Stimulated activated CD8-positive, alpha-beta memory T cell treated with anti-CD3 and anti-CD28 coated beads, Interleukin-4, amount 100 ng/mL, for 4 hours (primary cell): ENCODE data around the gene ZNF570.

Experiments
- DNase-seq, 2 donors: peaks; one replicate each; pipeline ENCODE4 v3.0.0-alpha.2; 2020; ENCODE audit warnings: low read depth in 2 of 2, low spot score in 1 of 2

The ZNF570 gene

DNA sequence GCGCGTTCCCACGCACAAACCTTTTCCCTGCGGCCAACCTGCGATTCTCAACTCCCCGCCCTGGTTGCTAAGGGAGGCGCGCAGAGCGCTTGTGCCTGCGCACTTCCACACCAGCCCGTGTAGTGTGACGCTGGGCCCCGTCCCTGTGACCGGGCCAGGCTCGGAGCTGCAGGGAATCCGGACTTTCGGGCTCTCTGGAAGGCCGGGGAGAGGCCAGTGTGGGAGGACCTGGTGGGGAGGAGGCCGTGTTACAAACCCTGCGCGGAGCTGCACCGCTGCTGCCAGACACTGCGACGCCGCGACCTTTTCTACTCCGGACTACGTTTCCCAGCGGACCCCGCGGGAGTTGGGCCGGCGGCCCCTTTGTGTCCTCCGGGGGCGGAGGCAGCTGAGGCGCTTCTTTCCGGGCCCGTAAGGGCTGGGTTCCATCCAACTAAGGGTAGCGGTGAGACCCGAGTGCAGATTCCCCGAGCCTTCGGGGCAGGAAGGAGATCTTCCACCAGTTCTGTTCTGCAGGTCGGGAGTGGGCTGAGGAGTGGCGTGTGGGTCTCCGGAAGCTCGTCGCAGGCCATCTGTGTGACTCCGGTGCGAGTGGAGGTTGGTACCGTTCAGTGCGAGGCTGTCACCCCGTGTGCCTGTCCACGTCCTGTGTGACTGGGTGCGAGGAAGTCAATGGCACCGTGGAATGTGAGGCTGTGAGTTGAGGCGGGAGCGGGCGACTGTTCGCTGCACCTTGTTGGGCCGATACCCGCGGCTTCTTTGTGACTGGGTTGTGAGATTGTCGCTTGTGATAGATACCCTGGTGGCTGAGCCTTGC lies at the start of gene ZNF570:
ZNF570 (plus strand) TSS at position 396 of the 817 bp plus-strand sequence. CDS start 999 bp downstream, outside the sequence.
- DNase-seq: peak; percentile 67 to 77

DNA sequence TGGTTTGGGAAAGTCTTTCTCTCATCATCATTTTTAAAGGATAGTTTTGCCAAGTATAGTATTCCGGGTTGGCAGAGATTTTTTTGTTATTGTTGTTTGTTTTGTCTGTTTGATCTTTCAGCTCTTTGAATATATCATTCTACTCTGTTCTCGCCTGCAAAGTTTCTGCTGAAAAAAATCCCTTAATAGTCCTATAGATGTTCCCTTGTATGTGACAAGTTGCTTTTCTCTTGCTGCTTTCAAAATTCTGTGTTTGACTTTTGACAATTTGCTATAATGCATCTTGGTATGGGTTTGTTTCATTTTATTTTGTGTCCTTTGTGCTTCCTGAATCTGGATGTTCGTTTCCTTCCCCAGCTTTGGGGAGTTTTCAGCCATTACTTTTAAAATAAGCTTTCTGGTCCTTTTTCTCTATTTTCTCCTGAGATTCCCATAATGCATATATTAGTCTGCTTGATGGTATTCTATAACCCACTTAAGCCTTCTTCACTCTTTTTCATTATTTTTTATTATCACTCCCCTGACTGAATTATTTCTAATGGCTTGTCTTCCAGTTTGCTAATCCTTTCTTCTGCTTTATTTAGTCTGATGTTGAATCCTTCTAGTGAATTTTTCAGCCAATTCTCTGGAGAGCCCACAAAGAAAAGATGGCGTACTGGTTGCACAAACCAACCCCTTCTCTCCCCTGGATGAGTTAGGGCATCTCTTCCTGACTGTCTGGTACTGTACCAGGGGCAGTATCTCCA lies 16.5 kb upstream of the ZNF570 start:
- DNase-seq: no peak

DNA sequence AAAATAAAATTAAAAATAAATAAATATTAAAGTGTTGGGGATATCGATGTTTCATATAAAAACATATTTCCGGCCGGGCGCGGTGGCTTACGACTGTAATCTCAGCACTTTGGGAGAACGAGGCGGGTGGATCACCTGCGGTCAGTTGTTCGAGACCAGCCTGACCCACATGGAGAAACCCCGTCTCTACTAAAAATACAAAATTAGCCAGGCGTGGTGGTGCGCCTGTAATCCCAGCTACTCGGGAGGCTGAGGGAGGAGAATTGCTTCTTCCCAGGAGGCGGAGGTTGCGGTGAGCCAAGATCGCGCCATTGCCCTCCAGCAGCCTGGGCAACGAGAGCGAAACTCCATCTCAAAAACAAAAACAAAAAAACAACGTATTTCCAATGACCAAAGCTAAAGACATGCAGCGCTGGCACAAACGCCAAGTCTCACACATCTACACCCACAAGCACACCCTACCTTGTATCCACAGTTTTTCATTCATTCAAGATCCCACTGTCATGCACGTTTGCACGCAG lies 2.8 kb upstream of the ZNF570 start:
- DNase-seq: no peak

DNA sequence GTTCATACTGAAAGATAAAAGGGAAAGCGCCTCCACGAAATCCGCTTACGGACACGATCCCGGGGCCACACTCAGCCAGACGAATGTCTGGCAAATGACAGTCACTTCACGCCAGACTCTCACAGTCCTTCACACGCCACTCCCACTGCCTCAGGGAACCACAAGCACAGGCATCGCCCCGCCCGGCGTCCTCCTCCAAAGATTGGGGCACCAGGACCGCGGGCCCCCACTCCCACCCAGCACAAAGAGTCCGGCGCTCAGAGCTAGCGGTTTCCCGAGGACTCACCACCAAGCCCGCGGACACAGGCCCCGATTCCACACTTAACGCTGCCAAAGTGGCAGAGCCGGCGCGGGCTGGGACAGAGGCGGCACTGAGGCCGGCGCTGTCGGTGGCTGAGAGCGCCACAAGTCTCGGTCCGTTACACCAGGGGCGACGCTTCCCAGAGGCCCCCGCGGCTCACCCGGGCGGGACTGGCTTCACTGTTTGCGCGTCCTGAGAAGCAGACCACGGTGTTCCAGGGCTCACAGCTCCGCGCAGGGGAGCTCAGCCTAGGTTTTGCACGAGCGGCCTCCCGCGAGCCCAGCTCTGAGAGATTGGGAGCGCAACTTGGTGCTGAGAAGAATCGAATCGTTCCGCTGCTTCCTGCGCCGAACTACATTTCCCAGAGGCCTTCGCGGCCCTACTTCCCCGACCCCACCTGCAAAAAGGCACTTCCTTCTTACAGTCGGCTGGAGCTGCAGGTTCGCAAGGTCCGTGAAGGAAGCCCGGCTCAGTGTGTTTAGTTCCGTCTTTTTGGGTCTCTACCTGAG lies 2.2 kb upstream of the ZNF570 start, which contains the start of gene ZNF569:
ZNF569 (minus strand) TSS at position 647 of the 810 bp plus-strand sequence. CDS start 22,523 bp downstream, outside the sequence.
- DNase-seq: peak; percentile 72 to 76

DNA sequence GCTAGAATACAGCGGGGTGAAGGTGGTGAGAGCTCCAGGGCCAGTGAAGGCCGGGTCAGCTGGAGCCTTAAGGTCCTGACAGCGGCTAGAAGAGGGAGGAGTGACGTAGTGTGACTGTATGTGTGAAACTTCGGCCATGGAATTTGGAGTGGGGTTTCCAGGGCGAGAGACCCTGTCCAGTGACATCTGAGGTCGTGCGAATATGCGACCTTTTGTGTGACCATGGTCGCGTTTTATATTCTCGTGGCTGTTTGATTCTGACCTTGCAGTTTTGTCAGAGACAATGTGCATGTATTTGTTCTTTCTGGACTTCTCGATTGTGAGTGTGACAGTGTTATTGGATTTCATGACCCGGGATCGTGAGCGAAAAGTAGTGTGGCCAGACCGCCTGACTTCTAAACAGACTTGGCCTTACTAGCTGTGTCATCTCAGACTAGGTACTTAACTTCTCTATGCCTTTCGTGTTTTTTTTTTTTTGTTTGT lies 1.5 kb upstream of the ZNF570 start:
- no peak for DNase-seq

DNA sequence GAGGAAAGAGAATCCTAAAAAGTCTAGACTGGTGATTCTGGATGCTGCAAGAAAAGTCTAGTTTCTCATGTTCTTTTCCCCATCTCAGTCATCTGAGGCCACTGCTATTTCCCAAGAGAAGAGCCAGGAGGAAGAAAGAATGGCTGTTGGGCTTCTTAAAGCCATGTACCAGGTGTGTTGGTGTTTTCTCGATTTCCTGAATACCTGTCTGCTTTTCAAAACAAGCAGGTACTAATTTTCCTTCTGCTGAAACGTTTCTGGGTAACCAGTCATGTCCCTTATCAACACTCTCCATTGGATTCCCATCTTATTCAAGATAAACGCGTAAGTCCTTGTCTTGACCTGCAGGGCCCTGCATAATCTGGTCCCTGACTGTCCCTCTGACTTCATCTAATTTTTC lies 1.1 kb downstream of the ZNF570 start:
- no peak for DNase-seq

DNA sequence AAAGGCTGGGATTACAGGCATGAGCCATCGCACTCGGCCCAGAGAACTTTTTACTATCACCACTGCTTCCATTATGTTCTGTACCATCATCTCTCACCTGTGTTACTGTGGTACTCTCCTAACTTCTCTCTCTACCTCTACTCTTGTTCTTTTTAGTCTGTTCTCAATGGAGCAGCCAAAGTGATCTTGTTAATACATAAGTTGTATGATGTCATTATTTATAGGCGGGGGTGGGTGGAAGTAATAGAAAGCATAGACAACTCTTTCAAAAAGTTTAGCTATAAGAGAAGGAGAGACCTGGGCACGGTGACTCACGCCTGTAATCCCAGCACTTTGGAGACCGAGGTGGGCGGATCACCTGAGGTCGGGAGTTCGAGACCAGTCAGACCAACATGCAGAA lies 3.0 kb downstream of the ZNF570 start:
- no peak for DNase-seq

DNA sequence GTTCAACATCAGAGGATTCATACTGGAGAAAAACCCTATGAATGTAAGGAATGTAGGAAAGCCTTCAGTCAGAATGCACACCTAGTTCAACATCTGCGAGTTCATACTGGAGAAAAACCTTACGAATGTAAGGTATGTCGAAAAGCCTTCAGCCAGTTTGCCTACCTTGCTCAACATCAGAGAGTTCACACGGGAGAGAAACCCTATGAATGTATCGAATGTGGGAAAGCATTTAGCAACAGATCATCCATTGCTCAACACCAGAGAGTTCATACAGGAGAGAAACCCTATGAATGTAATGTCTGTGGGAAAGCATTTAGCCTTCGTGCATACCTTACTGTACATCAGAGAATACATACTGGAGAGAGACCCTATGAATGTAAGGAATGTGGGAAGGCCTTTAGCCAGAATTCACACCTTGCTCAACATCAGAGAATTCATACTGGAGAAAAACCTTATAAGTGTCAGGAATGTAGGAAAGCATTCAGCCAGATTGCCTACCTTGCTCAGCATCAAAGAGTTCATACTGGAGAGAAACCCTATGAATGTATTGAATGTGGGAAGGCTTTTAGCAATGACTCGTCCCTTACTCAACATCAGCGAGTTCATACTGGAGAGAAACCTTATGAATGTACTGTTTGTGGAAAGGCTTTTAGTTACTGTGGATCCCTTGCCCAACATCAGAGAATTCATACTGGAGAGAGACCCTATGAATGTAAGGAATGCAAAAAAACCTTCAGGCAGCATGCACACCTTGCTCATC lies 15.4 kb downstream of the ZNF570 start:
- DNase-seq: no peak

DNA sequence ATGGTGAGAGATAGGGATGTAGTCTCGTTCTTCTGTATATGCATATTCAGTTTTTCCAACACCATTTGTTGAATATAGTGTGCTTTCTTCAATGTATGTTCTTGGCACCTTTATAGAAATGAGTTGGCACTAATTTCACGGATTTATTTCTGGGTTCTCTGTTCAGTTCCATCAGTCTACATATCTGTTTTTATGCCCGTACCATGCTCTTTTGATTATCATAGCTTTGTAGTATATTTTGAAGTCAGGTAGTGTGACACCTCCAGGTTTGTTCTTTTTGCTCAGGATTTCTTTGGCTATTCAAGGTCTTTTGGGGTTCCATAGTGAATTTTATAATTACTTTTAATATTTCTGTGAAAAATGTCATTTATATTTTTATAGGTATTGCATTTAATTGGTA lies 23.1 kb downstream of the ZNF570 start:
- DNase-seq: no peak

DNA sequence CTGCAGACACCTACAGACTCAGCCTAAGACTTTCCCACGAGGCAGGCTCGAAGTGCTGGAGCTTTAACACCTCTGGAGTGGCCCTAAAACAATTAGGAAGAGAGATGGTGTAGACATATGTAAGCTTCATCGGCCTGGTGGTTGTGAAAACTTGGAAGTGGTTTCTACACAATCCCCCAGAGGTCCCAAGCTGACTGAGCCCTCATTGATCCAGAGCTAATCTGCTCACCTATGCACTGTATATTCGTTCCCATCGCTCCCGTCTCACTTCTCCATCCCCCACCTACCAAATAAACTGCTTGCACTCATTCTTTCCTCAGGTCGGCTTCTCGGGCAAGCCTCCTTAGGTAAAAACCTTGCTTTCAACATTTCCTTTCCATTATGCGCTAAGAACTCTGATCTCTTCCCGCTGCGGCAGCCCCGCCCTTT lies 36.8 kb downstream of the ZNF570 start:
- DNase-seq: peak in 1 of 2 donors; percentile 64

DNA sequence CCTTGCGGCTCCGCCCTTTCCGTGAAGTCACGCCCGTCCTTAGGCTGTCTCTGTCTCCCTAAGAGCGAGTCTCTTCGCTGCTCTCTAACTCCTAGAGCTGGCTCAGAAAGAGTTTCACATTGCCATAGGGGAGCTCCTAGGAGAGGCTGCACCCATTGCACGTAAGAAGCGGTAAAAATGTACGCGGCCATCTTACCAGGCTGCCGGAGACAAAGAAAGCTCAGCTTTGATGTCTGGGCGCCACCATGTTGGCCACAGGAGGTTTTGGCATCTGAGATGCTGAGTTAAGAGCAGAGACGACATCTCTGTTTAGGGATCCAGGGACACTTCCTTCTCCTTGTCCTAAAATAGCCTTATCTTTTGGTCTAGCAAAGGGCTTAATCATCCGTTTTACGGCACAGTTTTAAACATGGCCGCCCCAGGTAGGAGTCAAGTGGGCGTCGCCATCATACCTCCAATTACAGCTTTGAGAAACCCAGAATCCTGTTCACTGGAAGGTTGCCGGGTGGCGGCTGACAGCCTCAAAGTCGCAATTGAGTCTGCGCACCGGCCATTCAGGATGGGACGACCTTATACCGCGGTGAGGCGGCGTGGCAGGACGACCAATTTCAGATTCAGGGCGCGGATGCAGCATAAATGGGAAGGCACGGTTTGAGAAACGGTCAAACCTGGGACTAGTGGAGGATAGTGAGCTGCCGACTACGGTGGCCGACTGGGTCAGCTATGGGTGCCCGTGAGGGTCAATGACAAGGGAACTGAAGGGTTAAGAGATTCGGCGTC lies 37.4 kb downstream of the ZNF570 start, which contains the start of gene ZNF793:
ZNF793 (plus strand) TSS at position 553 of the 780 bp plus-strand sequence. CDS start 16,501 bp downstream, outside the sequence.
- peak; percentile 51 to 54 for DNase-seq

DNA sequence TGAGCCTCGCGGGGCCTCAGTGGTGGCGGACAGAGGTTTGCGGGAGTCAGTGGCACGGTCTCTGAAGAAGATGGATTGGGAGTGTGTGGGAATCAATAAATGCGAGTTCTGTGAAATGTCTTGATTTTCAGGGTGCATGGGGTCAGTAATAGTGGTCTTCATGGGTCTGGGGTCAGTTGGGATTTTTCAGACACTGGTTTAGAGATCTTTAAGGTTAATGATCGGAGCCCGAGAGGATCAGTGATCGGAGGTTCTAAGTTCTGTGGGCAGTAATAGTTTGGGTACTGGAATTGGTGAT lies 38.0 kb downstream of the ZNF570 start:
- no peak for DNase-seq

DNA sequence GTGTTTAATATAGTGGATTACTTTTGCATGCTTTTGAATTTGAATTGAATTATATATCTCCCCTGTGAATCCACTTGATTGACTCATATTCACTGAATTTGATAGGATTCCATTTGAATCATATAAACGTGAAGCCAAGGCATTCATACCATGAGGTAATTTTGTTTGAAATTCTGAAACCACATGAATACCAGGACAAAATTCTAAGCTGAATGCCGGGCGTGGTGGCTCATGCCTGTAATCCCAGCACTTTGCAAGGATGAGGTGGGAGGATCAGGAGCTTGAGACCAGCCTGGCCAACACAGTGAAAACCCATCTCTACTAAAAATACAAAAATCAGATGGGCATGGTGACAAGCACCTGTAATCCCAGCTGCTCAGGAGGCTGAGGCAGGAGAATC lies 42.0 kb downstream of the ZNF570 start:
- DNase-seq: no peak

DNA sequence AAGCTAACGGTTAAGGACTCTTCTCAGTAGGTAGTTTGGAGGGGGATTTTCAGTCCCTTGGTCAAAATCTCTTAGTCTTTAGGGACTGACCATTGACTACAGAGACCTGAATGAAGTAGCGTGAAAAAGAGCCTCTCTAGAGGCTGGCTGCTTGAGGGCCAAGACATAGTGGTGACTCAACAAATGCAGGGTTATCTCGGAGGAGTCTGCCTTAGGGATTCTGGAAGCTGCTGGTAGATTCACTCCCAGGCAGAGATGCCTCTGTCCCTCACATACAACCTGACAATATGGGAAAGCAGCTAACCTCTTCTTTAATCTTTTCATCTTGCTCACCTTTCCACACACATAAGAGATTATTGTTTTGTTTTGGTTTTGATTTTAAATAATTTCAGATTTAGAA lies 42.7 kb downstream of the ZNF570 start:
- DNase-seq: no peak

DNA sequence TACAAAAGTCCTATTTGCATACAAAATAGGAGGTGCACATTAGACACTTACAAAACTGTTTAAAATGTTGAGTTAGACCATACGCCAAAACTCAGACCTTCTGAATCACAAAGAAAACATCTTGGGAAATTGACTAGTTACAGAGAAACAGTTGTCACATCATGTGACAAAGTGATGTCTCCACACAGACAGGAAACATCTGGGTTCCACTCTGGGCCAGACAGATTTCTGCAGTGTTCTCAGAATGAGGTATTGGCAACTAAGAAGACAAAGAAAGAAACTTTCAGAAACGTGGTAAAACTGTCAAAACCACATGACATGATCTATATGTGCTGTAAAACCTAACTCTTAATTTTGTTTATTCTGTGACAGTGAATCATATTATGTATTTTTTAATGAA lies 44.2 kb downstream of the ZNF570 start:
- no peak for DNase-seq

DNA sequence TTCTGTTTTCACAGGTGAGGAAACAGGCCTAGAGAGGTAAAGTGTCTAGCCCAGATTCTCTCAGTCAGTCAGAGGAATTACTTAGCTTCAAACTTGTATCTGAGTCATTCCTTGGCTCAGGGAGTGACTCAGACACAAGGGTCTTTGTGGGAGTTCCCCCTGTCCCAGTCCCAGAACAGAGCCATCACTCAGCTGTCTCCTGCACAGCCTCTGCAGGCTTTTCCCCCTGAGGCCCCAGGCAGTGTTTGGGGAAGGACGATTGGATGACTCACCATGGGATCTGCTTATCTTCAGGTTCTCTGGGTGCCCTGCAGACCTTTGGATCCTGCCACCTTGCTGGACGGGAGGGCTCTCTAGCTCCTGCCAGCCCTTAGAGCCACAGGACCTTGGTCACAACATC lies 50.7 kb downstream of the ZNF570 start:
- DNase-seq: no peak

DNA sequence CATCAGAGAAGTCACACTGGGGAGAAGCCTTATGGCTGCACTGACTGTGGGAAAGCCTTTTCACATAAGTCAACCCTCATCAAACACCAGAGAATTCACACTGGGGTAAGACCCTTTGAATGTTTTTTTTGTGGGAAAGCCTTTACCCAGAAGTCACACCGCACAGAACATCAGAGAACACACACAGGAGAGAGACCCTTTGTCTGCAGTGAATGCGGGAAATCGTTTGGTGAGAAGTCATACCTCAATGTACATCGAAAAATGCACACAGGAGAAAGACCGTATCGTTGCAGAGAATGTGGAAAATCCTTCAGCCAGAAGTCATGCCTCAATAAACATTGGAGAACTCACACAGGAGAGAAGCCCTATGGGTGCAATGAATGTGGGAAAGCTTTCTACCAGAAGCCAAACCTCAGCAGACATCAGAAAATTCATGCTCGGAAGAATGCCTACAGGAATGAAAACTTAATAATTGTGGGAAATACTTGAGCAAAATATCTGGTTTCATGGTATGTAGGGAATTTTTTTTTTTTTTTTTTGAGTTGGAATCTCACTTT lies 68.3 kb downstream of the ZNF570 start:
- no peak for DNase-seq
